ENCODE data around the gene TLK2. TPM values are rescaled to one million over a fixed set of nuclear protein-coding genes. Genes with fewer than 3 reads are reported as not detected.
"Not testable (repeated sequence)": the region's sequence is repeated elsewhere in the genome, so short reads cannot be mapped to it uniquely, and the experiment has no call there.

TLK2 gene
- 54.6 and 57.0 TPM in 2 replicates for total RNA-seq

DNA sequence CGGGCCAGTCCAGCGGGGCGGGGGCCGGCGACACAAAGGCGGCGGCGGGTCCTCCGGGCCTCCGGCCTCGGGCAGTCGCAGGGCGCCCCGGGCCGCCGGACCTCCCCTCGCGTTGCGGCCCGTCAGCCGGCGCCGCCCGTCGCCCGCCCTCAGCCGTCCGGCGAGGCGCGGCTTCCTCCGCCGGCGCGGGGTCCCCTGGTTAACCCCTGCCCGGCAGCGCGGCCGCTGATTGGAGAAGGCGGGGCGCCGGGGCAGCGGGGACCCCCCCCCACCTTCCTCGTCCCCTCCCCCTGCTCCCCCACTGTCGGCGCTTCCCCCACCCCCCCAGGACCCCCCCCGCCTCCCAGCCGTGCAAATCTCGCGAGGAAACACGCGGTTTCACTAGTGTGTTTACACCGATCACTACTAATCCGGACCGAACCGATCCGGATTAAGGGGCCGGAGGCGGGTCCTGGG, at the start of gene TLK2:
TLK2 (plus strand) TSS at position 402 of the 456 bp plus-strand sequence. CDS start 2,301 bp downstream, outside the sequence.
- Mint-ChIP-seq H3K4me1 (peaks cover 39% of the 10 kb centered on the region), H3K36me3 (ENCODE audit: low read depth) (peaks cover 24% of the 10 kb centered on the region), H3K27me3 (no peaks in the 10 kb centered on the region), H3K4me3 (peak within 1 kb of the TSS; percentile 86), H3K27ac (peak within 1 kb of the TSS; percentile 90), H3K9me3 (no peaks in the 10 kb centered on the region)
- DNase-seq (peak; percentile 77), ATAC-seq (ENCODE audit: low read depth) (peak; percentile 82)
- POLR2A ChIA-PET = interaction anchor here (1.0 kb wide), 1 partner anchor 19 kb away, joined by 6 read pairs; no protein-coding TSS in a partner anchor
- CTCF ChIA-PET = no interaction called here
- TF ChIP-seq, protein P1, sequence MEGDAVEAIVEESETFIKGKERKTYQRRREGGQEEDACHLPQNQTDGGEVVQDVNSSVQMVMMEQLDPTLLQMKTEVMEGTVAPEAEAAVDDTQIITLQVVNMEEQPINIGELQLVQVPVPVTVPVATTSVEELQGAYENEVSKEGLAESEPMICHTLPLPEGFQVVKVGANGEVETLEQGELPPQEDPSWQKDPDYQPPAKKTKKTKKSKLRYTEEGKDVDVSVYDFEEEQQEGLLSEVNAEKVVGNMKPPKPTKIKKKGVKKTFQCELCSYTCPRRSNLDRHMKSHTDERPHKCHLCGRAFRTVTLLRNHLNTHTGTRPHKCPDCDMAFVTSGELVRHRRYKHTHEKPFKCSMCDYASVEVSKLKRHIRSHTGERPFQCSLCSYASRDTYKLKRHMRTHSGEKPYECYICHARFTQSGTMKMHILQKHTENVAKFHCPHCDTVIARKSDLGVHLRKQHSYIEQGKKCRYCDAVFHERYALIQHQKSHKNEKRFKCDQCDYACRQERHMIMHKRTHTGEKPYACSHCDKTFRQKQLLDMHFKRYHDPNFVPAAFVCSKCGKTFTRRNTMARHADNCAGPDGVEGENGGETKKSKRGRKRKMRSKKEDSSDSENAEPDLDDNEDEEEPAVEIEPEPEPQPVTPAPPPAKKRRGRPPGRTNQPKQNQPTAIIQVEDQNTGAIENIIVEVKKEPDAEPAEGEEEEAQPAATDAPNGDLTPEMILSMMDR (IDR thresholded peaks at IDR 0.05) = no peak
- intact Hi-C loops (cut with micrococcal nuclease) = loop anchor here (2.0 kb wide), 1 partner anchor 56 kb away; the partner anchor contains the start of gene METTL2A

- POLR2A ChIA-PET; ATAC-seq (ENCODE audit: low read depth); H3K9me3 Mint-ChIP-seq; H3K4me3 Mint-ChIP-seq; H3K27ac Mint-ChIP-seq; CTCF ChIA-PET; intact Hi-C loops (cut with micrococcal nuclease); DNase-seq; H3K27me3 Mint-ChIP-seq; H3K4me1 Mint-ChIP-seq: not testable (repeated sequence)
- peaks cover 37% of the 10 kb centered on the region for H3K36me3 Mint-ChIP-seq (ENCODE audit: low read depth)
Measured at GRCh38 chr17:62435251-62435650, 43.4 kb upstream of the TLK2 start.

DNA sequence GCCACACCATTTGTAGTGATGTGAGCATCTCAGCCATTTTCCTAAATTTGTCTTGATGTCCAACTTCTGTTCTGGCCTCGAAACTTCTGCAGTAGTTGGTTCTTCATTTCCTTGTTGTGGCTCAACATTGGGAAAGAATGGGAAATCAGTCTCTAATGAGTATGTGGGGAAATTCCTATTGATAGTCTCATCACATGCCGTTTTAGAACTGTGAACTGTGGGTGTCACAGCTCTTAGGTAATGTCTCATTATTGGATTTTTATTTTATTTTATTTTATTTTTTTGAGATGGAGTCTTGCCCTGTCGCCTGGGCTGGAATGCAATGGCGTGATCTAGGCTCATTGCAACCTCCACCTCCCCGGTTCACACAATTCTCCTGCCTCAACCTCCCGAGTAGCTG, 37.4 kb upstream of the TLK2 start:
- H3K4me3 Mint-ChIP-seq; H3K27ac Mint-ChIP-seq; CTCF ChIA-PET; H3K4me1 Mint-ChIP-seq; DNase-seq; H3K9me3 Mint-ChIP-seq; intact Hi-C loops (cut with micrococcal nuclease); POLR2A ChIA-PET; ATAC-seq (ENCODE audit: low read depth); H3K27me3 Mint-ChIP-seq: not testable (repeated sequence)
- H3K36me3 Mint-ChIP-seq (ENCODE audit: low read depth) = peaks cover 54% of the 10 kb centered on the region

DNA sequence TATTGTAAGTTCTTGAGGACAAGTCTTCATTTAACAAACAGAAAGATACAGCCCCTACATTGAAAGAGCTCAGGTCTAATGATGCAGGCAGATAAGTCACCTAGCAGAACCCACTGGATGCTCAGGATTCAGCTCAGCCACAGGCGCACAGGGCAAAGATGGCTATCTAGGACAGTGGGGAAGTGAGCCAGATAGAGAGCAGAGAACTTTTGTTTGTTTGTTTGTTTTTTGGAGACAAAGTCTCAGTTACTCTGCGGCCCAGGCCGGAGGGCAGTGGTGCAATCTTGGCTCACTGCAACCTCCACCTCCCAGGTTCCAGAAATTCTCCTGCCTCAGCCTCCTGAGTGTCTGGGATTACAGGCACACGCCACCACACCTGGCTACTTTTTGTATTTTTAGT, 34.6 kb upstream of the TLK2 start:
- Mint-ChIP-seq H3K4me3 (no peak overlapping the region), H3K4me1 (no peaks in the 10 kb centered on the region), H3K9me3 (no peaks in the 10 kb centered on the region), H3K27ac (no peak overlapping the region), H3K27me3 (no peaks in the 10 kb centered on the region), H3K36me3 (ENCODE audit: low read depth) (peaks cover 65% of the 10 kb centered on the region)
- ChIA-PET POLR2A (no interaction called here), CTCF (no interaction called here)
- TF ChIP-seq, protein P1 (IDR thresholded peaks at IDR 0.05) = no peak
- ATAC-seq (ENCODE audit: low read depth) = no peak
- intact Hi-C loops (cut with micrococcal nuclease) = no loop called here
- no peak for DNase-seq

DNA sequence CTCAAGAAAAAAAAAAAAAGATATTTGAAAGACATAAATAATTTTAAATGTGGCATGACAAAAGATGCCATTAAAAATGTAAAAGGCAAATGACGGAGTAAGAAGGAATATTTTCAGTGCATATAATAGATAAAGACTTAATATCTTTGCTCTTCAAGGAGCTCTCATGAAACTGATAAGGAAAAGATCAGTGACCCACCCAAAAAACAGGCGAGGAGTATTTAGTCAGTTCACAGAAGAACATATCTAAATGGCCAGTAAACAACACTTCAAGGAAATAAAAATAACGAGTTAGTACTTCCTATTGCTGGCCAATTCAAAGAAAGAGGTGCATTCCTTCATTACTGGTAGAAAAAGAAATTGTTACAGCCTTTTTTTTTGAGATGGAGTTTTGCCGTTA, 32.8 kb upstream of the TLK2 start:
- H3K27me3 Mint-ChIP-seq; ATAC-seq (ENCODE audit: low read depth); CTCF ChIA-PET; H3K9me3 Mint-ChIP-seq; H3K4me3 Mint-ChIP-seq; DNase-seq; intact Hi-C loops (cut with micrococcal nuclease); H3K4me1 Mint-ChIP-seq; H3K27ac Mint-ChIP-seq; POLR2A ChIA-PET: not testable (repeated sequence)
- H3K36me3 Mint-ChIP-seq (ENCODE audit: low read depth) = peaks cover 61% of the 10 kb centered on the region

DNA sequence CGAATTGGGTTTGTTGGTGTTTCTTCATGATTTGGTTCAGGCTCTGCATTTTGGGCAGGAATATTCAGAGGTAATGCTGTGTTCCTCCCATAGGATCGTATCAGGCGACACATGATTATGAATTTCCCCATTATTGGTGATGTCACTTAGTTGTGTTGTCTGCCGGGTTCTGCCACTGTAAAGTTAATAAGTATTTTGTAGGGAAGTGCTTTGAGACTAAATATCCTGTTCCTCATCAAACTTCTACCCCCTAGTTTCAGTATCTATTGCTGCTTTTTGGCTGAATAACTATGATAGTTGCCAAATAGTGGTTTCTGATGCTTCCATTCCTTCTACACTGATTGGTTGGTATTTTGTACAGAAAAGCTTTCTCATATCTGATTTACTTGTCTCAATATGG, 26.4 kb upstream of the TLK2 start:
- peak overlapping the region; percentile 88 for H3K27ac Mint-ChIP-seq

DNA sequence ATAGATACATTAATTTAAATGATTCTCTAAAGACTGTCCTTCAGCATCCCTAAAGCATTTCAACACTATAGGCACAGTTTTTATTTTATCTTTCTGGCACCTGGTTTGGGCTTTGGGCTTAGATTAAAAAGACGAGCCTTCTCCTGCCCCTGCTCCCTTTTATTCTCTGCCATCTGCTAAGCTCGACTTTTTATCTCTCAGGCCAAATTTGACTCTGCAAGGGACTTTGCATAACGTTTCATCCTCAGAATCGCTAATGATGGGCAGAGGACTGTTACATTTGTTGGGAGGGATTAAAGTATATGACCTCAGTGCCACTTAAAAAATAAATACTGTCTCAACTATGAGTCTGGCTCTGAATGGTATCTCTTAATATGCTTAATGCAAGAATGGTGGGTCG, 25.6 kb upstream of the TLK2 start:
- H3K27me3 Mint-ChIP-seq; intact Hi-C loops (cut with micrococcal nuclease); CTCF ChIA-PET; ATAC-seq (ENCODE audit: low read depth); H3K9me3 Mint-ChIP-seq; DNase-seq; POLR2A ChIA-PET; H3K4me3 Mint-ChIP-seq: not testable (repeated sequence)
- Mint-ChIP-seq H3K36me3 (ENCODE audit: low read depth) (peaks cover 15% of the 10 kb centered on the region), H3K4me1 (peaks cover 42% of the 10 kb centered on the region), H3K27ac (peak overlapping the region; percentile 88)

More for the DNA sequence above, 26.4 kb upstream of the TLK2 start:
- peaks cover 23% of the 10 kb centered on the region for H3K36me3 Mint-ChIP-seq (ENCODE audit: low read depth)
- CTCF ChIA-PET; H3K27me3 Mint-ChIP-seq; intact Hi-C loops (cut with micrococcal nuclease); DNase-seq; H3K9me3 Mint-ChIP-seq: not testable (repeated sequence)
- ATAC-seq (ENCODE audit: low read depth) = peak; percentile 43
- peaks cover 38% of the 10 kb centered on the region for H3K4me1 Mint-ChIP-seq
- POLR2A ChIA-PET = interaction anchor here (0.6 kb wide), 1 partner anchor 14 kb away, joined by 6 read pairs; no protein-coding TSS in a partner anchor
- peak overlapping the region; percentile 29 for H3K4me3 Mint-ChIP-seq

DNA sequence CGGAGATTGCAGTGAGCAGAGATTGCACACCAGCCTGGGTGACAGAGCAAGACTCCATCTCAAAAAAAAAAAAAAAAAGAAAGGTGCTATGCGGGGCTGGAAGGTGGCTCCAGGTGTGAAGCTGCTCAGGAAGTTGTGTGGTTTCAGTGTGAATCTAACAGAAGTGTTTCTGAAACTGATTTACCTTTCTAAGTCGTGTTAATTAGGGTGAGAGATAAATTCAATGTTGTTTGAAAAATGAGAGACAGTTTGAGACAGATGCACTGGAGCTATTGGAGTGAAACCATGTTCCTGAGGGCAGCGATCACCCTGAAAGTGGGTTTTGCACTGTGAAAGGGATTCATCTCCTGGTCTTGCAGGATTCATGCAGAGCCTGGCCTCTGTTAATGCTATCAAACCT, 25.0 kb upstream of the TLK2 start:
- H3K9me3 Mint-ChIP-seq; DNase-seq; H3K36me3 Mint-ChIP-seq (ENCODE audit: low read depth); ATAC-seq (ENCODE audit: low read depth); intact Hi-C loops (cut with micrococcal nuclease); H3K27me3 Mint-ChIP-seq; CTCF ChIA-PET: not testable (repeated sequence)
- POLR2A ChIA-PET = interaction anchor here (0.7 kb wide), 1 partner anchor 200 kb away, joined by 4 read pairs; no protein-coding TSS in a partner anchor
- Mint-ChIP-seq H3K4me3 (peak overlapping the region; percentile 70), H3K27ac (peak overlapping the region; percentile 88), H3K4me1 (peaks cover 49% of the 10 kb centered on the region)

GRCh38 chr17:62454111-62454510, 24.5 kb upstream of the TLK2 start:
- POLR2A ChIA-PET = interaction anchor here (0.7 kb wide), 1 partner anchor 200 kb away, joined by 4 read pairs; no protein-coding TSS in a partner anchor
- peak overlapping the region; percentile 70 for H3K4me3 Mint-ChIP-seq
- H3K9me3 Mint-ChIP-seq; intact Hi-C loops (cut with micrococcal nuclease); CTCF ChIA-PET; DNase-seq; H3K36me3 Mint-ChIP-seq (ENCODE audit: low read depth); H3K27me3 Mint-ChIP-seq: not testable (repeated sequence)
- peak; percentile 51 for ATAC-seq (ENCODE audit: low read depth)
- peaks cover 51% of the 10 kb centered on the region for H3K4me1 Mint-ChIP-seq
- peak overlapping the region; percentile 88 for H3K27ac Mint-ChIP-seq

All from activated B cell treated with CpG ODN at 0.5 μM for 24 hours (primary cell).